GM21381 (cell line): ENCODE data around the gene PPIF.

ENCODE experiments used
- ATAC-seq: cut with Tn5 transposase; IDR thresholded peaks from one replicate; pipeline ENCODE4 v1.9.1; 2021; ENCODE audit warnings: mild to moderate bottlenecking, moderate library complexity; ENCODE audit not compliant: unreplicated experiment

The PPIF gene

GRCh38 chr10:79399223-79399831 lies 52.1 kb downstream of the PPIF start:
- ATAC-seq: no peak

DNA sequence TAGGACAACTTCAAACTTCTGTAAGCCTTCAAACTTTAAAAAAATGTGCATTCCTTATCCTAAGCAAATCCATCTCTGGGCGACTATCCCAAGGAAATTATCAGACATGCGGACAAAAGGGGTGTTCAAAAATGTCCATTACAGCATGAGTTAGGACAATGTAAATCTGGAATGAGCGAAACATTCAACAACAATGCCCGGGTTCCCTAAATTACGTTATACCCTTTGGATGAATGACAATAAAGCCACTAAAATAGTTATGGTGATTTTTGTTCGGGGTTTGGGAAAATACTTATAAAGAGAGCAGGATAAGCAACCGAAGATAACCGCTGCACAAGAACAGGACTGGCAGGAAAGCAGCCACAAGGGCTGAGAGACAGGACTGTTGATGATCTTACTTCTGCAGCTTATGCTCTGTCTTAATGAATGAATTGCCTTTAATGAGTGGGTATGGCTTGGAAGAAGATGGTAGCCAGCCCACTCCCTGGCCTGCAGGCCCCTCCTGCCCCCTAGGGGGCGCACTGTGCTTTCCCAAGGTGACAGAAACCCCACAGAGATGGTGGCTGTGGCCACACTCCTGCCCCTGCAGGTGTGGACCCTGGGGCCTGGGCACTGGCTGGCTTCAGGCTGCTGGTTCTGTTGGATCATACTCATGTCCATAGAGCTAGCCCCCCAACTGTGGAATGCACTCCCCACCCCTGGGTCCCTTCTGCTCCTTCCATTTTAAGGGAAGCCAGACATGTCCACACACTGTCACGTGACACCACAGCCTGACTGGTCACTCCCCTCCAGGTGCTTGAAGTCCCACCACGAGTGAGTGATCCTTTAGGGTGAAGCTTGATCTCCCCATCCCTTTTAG lies 53.1 kb downstream of the PPIF start:
- no peak for ATAC-seq

DNA sequence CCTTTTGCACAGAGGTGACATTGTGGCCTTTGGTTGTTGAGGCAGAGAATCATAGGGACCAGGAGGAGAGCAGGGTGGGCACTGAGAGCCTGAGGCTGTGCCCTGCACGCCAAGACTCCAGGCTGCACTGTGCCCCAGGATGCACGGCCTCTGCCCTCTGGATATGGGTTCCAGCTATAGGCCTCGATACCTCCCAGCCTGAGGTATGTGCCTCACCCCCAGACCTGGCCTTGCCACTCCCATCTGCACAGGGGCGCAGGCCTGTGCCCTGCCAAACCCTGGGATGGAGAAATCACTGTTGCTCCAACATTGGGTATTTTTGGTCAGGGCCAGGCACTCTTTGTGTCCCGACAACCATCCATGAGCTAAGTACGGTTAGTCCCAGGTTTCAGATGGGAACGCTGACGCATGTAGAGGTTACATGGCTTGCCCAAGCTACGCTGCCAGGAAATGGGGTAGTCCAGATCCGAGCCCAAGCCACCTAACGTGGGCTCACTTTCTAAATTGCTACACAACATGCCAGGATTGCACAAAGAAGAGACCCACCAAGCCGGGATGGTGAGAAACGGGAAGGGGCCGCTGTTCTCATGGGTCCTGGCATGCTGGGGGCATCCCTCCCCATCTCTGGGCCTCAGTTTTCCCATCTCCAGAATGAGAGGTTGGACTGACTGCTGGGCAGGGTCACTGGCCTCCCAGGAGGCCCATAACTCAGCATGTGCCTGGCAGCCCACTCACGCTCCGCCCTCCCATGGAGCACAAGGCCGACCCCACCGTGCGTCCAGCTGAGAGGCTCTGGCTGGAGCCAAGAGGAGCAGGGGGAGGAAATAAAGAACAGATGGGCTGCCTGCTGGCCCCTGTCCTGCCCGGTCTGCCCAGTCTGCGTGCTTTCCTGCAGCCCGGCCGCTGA lies 54.0 kb downstream of the PPIF start:
- no peak for ATAC-seq

DNA sequence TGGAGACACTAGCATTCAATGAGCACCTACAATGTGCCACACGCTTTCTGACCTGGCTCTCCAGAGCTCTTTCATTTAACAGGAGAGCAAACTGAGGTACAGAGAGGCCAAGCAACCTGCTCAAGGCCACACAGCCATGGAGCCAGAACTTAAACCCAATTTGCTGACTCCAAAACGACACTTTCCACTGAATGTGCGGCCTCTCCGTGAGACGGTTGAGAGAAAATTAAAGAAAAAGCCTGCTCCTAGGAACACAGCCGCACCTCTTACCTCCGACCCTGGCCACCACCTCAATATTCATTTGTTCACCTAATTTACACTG lies 55.3 kb downstream of the PPIF start:
- no peak for ATAC-seq

GRCh38 chr10:79402951-79403350 lies 55.7 kb downstream of the PPIF start:
- no peak for ATAC-seq

- ATAC-seq: no peak
Observed at GRCh38 chr10:79403441-79404230, 56.4 kb downstream of the PPIF start.

- no peak for ATAC-seq
Observed at GRCh38 chr10:79404231-79404609, 57.0 kb downstream of the PPIF start.

DNA sequence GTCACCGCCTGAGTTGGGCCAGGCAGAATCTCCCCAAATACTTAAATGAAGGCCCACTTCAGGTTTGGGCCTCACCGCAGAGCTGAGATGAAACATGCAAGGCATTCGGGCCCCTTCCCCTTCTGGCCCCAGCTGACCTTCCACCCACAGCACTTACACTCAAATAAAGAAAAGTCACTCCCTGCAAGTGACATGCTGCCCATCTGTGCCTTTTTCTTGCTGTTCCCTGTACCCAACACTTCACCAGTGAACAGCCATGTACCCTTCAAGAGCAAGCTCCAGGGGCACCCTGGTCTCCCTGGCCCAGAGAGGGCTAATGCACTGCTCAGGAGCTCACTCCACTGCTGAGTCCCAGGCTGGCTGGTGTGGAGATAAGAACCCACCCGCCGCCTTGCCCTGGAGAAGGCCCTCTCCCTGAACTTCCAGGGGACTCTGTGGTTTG lies 57.4 kb downstream of the PPIF start:
- ATAC-seq: no peak
